K562 (cell line): ENCODE measurements around the gene TNFAIP8L1. TPM values are rescaled to one million over a fixed set of nuclear protein-coding genes. Genes with fewer than 3 reads are reported as not detected.

ENCODE experiments used
- ATAC-seq: fragments of 200-7000 bp; cut with Tn5 transposase; 3 replicates; pipeline ENCODE4 v1.9.1; 2020; ENCODE audit warnings: moderate library complexity
- BruUV-seq: library from RNA; stranded (reverse); fragments of 400-500 nt; replicated peaks from 2 replicates; lab custom pipeline; 2021; lab: Mats Ljungman, UMichigan
- CTCF ChIA-PET: fragments of 300-600 bp; formaldehyde crosslinking; extraction: SDS; loops from one replicate; lab custom pipeline; 2021; ENCODE audit warnings: low intra/inter-chr PET ratio; lab: Yijun Ruan, JAX
- POLR2A ChIA-PET: fragments of 300-600, 350-650 bp; sonication (Branson Sonifier 250); formaldehyde crosslinking; extraction: SDS; loops from one replicate; lab custom pipeline; 2021; ENCODE audit warnings: antibody characterized with exemption, inconsistent platforms; lab: Yijun Ruan, JAX
- DNase-seq, 4 experiments: peaks; one replicate each; pipeline versions ENCODE4 v3.0.0 to v3.0.0-alpha.2; 2011 to 2018; ENCODE audit warnings: low spot score in 3 of 4, mixed read lengths in 3 of 4; ENCODE audit errors: extremely low read depth in 1 of 4
- FAIRE-seq: peaks from 2 replicates; lab custom pipeline; 2011; peaks lifted over from hg19 to GRCh38; lab: Jason Lieb, UNC
- H2AFZ ChIP-seq: 2 replicates; pipeline ENCODE4 v1.6.0; 2011; ENCODE audit warnings: low read depth, low read length, control low read depth, inconsistent platforms
- H3K27ac ChIP-seq: fragments of 200-600 bp; 3 replicates; pipeline ENCODE4 v1.8.0; 2011; ENCODE audit warnings: low read depth, mild to moderate bottlenecking, control low read depth, inconsistent platforms, low read length, moderate library complexity, mixed read lengths; ENCODE audit errors: extremely low read depth
- H3K27me3 ChIP-seq, 2 experiments: fragments of 300-600 bp in 1 of 2; 2 replicates in 1 of 2; 3 replicates in 1 of 2; pipeline versions ENCODE4 v1.6.0 to v1.8.0; 2011; ENCODE audit warnings: inconsistent platforms in 2 of 2, low read length in 2 of 2, mild to moderate bottlenecking in 1 of 2, mixed read lengths in 1 of 2, moderate library complexity in 1 of 2; ENCODE audit not compliant: control insufficient read depth in 2 of 2, insufficient read depth in 2 of 2
- H3K36me3 ChIP-seq: fragments of 300-600 bp; 3 replicates; pipeline ENCODE4 v1.8.0; 2011; ENCODE audit warnings: mild to moderate bottlenecking, low read length, inconsistent platforms; ENCODE audit not compliant: control insufficient read depth, insufficient read depth
- H3K4me1 ChIP-seq, 2 experiments: fragments of 200-600 bp in 1 of 2; replicated peaks in 1 of 2; 2 replicates in 1 of 2; 3 replicates in 1 of 2; pipeline versions ENCODE4 v1.5.1 to v1.8.0; 2011; ENCODE audit warnings: inconsistent platforms in 2 of 2, low read length in 2 of 2, mild to moderate bottlenecking in 1 of 2, mixed read lengths in 1 of 2, moderate library complexity in 1 of 2; ENCODE audit not compliant: control insufficient read depth in 2 of 2, insufficient read depth in 2 of 2
- H3K4me2 ChIP-seq: 2 replicates; pipeline ENCODE4 v1.6.1; 2011; ENCODE audit warnings: low read length, control low read depth, inconsistent platforms, mixed read lengths; ENCODE audit not compliant: insufficient read depth
- H3K4me3 ChIP-seq: fragments of 200-600 bp; sonication (generic), shearing (Covaris generic); 2 replicates; pipeline ENCODE4 v1.5.1; 2016; ENCODE audit warnings: control low read depth, inconsistent platforms
- H3K79me2 ChIP-seq: fragments of 200-600 bp; 3 replicates; pipeline ENCODE4 v1.8.0; 2011; ENCODE audit warnings: low read length, inconsistent platforms; ENCODE audit not compliant: control insufficient read depth, insufficient read depth
- H3K9ac ChIP-seq, 2 experiments: 2 replicates each; pipeline versions ENCODE4 v1.6.0 to v1.6.1; 2011; ENCODE audit warnings: low read depth in 2 of 2, low read length in 2 of 2, control low read depth in 1 of 2, inconsistent platforms in 1 of 2, mild to moderate bottlenecking in 1 of 2, mixed read lengths in 1 of 2; ENCODE audit not compliant: insufficient read depth in 1 of 2
- H3K9me1 ChIP-seq: one replicate; pipeline ENCODE4 v1.6.0; 2011; ENCODE audit warnings: inconsistent platforms, mild to moderate bottlenecking, low read length, moderate library complexity; ENCODE audit not compliant: control insufficient read depth, insufficient read depth
- H3K9me3 ChIP-seq: replicated peaks from 2 replicates; pipeline ENCODE4 v1.5.1; 2011; ENCODE audit warnings: low read depth, low read length, inconsistent platforms; ENCODE audit not compliant: control insufficient read depth, insufficient read depth
- H4K20me1 ChIP-seq: replicated peaks from 2 replicates; pipeline ENCODE4 v1.6.1; 2011; ENCODE audit warnings: low read length, inconsistent platforms, mixed read lengths; ENCODE audit not compliant: control insufficient read depth, insufficient read depth
- BRCA1 ChIP-seq, 2 experiments: fragments of 450-650 bp in 1 of 2; sonication (generic) in 1 of 2; formaldehyde crosslinking in 1 of 2; IDR thresholded peaks; 2 replicates each; pipeline versions ENCODE4 v1.5.0 to v1.6.1; 2017 to 2020; ENCODE audit warnings: mild to moderate bottlenecking in 1 of 2, missing genetic modification reagents in 1 of 2
- CBX5 ChIP-seq: IDR thresholded peaks from 2 replicates; pipeline ENCODE4 v1.6.1; 2014; ENCODE audit warnings: low read depth, borderline replicate concordance
- DMBX1 ChIP-seq: fragments of 250-450 bp; sonication (Bioruptor Pico); IDR thresholded peaks from 2 replicates; pipeline ENCODE4 v1.8.0; 2022; ENCODE audit warnings: inconsistent platforms, mild to moderate bottlenecking, moderate library complexity, borderline replicate concordance
- ETV1 ChIP-seq: fragments of 450-650 bp; conservative IDR thresholded peaks from 2 replicates; pipeline ENCODE4 v1.6.1; 2016; ENCODE audit warnings: missing genetic modification characterization, control low read depth, low read depth, missing compliant biosample characterization
- HEY1 ChIP-seq: fragments of 250-450 bp; sonication (Bioruptor Pico); IDR thresholded peaks from 2 replicates; pipeline ENCODE4 v1.5.0; 2020; ENCODE audit warnings: mild to moderate bottlenecking, moderate library complexity, borderline replicate concordance
- KDM2B ChIP-seq: fragments of 250-450 bp; sonication (Bioruptor Pico); IDR thresholded peaks from 2 replicates; pipeline ENCODE4 v1.8.0; 2021; ENCODE audit warnings: mild to moderate bottlenecking, moderate library complexity
- MEIS2 ChIP-seq: fragments of 450-650 bp; IDR thresholded peaks from 2 replicates; pipeline ENCODE4 v1.6.1; 2014; ENCODE audit warnings: mild to moderate bottlenecking; ENCODE audit not compliant: partially characterized antibody
- MYC ChIP-seq, 2 experiments: fragments of 250-450 bp in 1 of 2; sonication (Bioruptor Pico) in 1 of 2; IDR thresholded peaks; 2 replicates each; pipeline versions ENCODE4 v1.5.1 to v1.6.1; 2012 to 2021; ENCODE audit warnings: low read depth in 2 of 2, borderline replicate concordance in 1 of 2, improper control_type of control experiment in 1 of 2, low read length in 1 of 2, mild to moderate bottlenecking in 1 of 2, moderate library complexity in 1 of 2
- PRPF4 ChIP-seq: fragments of 200-400 bp; formaldehyde crosslinking; IDR thresholded peaks from one replicate; pipeline ENCODE4 v1.6.1; 2017; ENCODE audit warnings: low read length, low read depth, mild to moderate bottlenecking; ENCODE audit not compliant: insufficient read depth, poor library complexity, severe bottlenecking
- PTBP1 ChIP-seq: fragments of 200-400 bp; formaldehyde crosslinking; IDR thresholded peaks from 2 replicates; pipeline ENCODE4 v1.6.1; 2017; ENCODE audit warnings: low read depth, low read length
- RBM22 ChIP-seq: fragments of 200-400 bp; formaldehyde crosslinking; IDR thresholded peaks from 2 replicates; pipeline ENCODE4 v1.6.1; 2018; ENCODE audit warnings: low read length, low read depth; ENCODE audit not compliant: poor library complexity, severe bottlenecking
- RBM25 ChIP-seq: fragments of 200-400 bp; formaldehyde crosslinking; IDR thresholded peaks from 2 replicates; pipeline ENCODE4 v1.6.1; 2018; ENCODE audit warnings: low read length, low read depth, moderate library complexity; ENCODE audit not compliant: severe bottlenecking
- SMARCE1 ChIP-seq: fragments of 450-650 bp; IDR thresholded peaks from 2 replicates; pipeline ENCODE4 v1.7.1; 2016; ENCODE audit warnings: mild to moderate bottlenecking
- TAF1 ChIP-seq: IDR thresholded peaks from 2 replicates; pipeline ENCODE4 v1.6.1; 2011; ENCODE audit warnings: mild to moderate bottlenecking, low read length, moderate library complexity; ENCODE audit not compliant: insufficient read depth, control insufficient read depth, severe bottlenecking; ENCODE audit errors: extremely low read depth
- ZNF121 ChIP-seq: sonication (generic); formaldehyde crosslinking; conservative IDR thresholded peaks from 2 replicates; pipeline ENCODE4 v1.8.0; 2022; ENCODE audit warnings: missing genetic modification reagents
- whole genome bisulfite sequencing: fragments of 100-300 bp; shearing (Covaris generic); methylation state at CpG from one replicate; pipeline ENCODE4 v1.1.6; 2016; ENCODE audit warnings: low coverage, mixed read lengths; ENCODE audit not compliant: insufficient coverage; ENCODE audit errors: missing lambda C conversion rate; 5-methylcytosine and 5-hydroxymethylcytosine counted together
- in situ Hi-C: fragments of 300-500 bp; cut with MboI; formaldehyde crosslinking; loops from 4 replicates; pipeline ENCODE4 v1.15.0; 2018; ENCODE audit warnings: inconsistent platforms, mixed read lengths
- intact Hi-C: fragments of 100-400 bp; cut with micrococcal nuclease; formaldehyde crosslinking; loops from 2 replicates; pipeline ENCODE4 v1.14.2; 2022
- polyA plus RNA-seq, 8 experiments: library from polyadenylated mRNA; depleted of rRNA in 4 of 8; stranded (reverse) in 5 of 8; unstranded in 3 of 8; fragments of >200 nt; fragmentation: Nextera tagmentation in 2 of 8; fragmentation: Illumina TruSeq in 1 of 8; extraction: Ambion mirVana in 2 of 8; extraction: Trizol in 1 of 8; gene quantifications; 2 replicates each; pipeline versions ENCODE4 v1.2.1 to v1.2.3, GENCODE V29; 2011 to 2014; ENCODE audit warnings: inconsistent platforms in 1 of 8, missing spikeins in 1 of 8
- total RNA-seq, 7 experiments: library from RNA; depleted of rRNA in 6 of 7; stranded (reverse); fragments of >200 nt in 6 of 7; fragmentation: Illumina TruSeq in 2 of 7; extraction: Trizol in 2 of 7; gene quantifications; 2 replicates each; pipeline versions ENCODE4 v1.2.1 to v1.2.3, GENCODE V29; 2011 to 2021; ENCODE audit warnings: low replicate concordance in 1 of 7
- TF ChIP-seq, protein P1 (sequence below): fragments of 450-650 bp; formaldehyde crosslinking; IDR thresholded peaks from 2 replicates; pipeline ENCODE4 v1.4.0; 2022; ENCODE audit warnings: mild to moderate bottlenecking, moderate library complexity

TNFAIP8L1 gene
- total and polyA plus RNA-seq, 9 of the 15 experiments (the other 6 are each of a cell fraction or from before 2014, with no cell fraction given): 0.69 to 9.3 (median 4.9) TPM

- intact Hi-C loops: no loop called here
- in situ Hi-C loops: no loop called here
- Histone ChIP-seq H3K9me3 (no peaks in the 10 kb centered on the region), H3K9me1 (no peaks in the 10 kb centered on the region), H3K79me2 (no peaks in the 10 kb centered on the region), H3K27me3 (no peaks in the 10 kb centered on the region; a peak in 1 of 5 replicates), H4K20me1 (no peaks in the 10 kb centered on the region), H3K4me1 (peaks cover 9 to 19% of the 10 kb centered on the region in 2 experiments; a peak in 4 of 5 replicates), H3K9ac (no peak overlapping the region), H3K27ac (no peak overlapping the region), H2AFZ (no peak overlapping the region), H3K36me3 (no peaks in the 10 kb centered on the region), H3K4me3 (no peak overlapping the region), H3K4me2 (no peak overlapping the region)
- DNase-seq (no peak), FAIRE-seq (no peak), ATAC-seq (no peak)
- POLR2A ChIA-PET: interaction anchor here (1.0 kb wide), 1 partner anchor 15 kb away, joined by 3 read pairs; no protein-coding TSS in a partner anchor
- TF ChIP-seq RBM25 (peak; percentile 11), DMBX1 (no peak), ZNF121 (CRISPR knock-in tag) (peak; percentile 87), MEIS2 (peak; percentile 17)
- CTCF ChIA-PET: no interaction called here
- 6% methylated on average over 10 of the region's 10 CpGs for WGBS
- BruUV-seq: no TSS peak
These were observed 39.2 kb upstream of the TNFAIP8L1 start for GRCh38 chr19:4600082-4600481.

DNA sequence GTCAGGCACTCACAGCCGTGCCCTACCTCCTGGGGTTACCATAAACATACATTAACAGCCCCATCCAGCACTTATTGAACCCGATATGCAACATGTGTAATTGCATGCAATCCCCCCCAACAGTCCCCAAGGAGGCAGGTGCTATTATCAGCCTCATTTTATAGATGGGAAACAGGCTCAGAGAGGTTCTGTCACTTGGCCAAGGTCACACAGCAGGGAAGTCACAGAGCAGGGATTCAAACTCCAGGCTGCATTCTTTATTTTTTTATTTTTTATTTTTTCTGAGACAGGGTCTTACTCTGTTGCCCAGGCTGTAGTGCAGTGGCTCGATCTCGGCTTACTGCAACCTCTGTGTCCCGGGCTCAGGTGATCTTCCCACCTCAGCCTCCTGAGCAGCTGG lies 38.4 kb upstream of the TNFAIP8L1 start:
- no peak overlapping the region for H3K9ac ChIP-seq
- ATAC-seq (no peak), DNase-seq (no peak), FAIRE-seq (no peak)
- no TSS peak for BruUV-seq
- no peak overlapping the region for H2AFZ ChIP-seq
- no peaks in the 10 kb centered on the region; a peak in 1 of 5 replicates for H3K27me3 ChIP-seq
- ChIA-PET CTCF (no interaction called here), POLR2A (interaction anchor here (1.0 kb wide), 1 partner anchor 16 kb away, joined by 3 read pairs; no protein-coding TSS in a partner anchor)
- in situ Hi-C loops (no loop called here), intact Hi-C loops (no loop called here)
- no peaks in the 10 kb centered on the region for H4K20me1 ChIP-seq
- no peaks in the 10 kb centered on the region for H3K36me3 ChIP-seq
- H3K27ac ChIP-seq: no peak overlapping the region
- no peaks in the 10 kb centered on the region for H3K9me1 ChIP-seq
- WGBS: 5% methylated on average over 5 of the region's 5 CpGs
- no peak overlapping the region for H3K4me2 ChIP-seq
- no peaks in the 10 kb centered on the region for H3K79me2 ChIP-seq
- no peak overlapping the region for H3K4me3 ChIP-seq
- H3K9me3 ChIP-seq: no peaks in the 10 kb centered on the region
- peaks cover 9 to 19% of the 10 kb centered on the region in 2 experiments; a peak in 4 of 5 replicates for H3K4me1 ChIP-seq
- TF ChIP-seq CBX5 (no peak), ETV1 (tag) (no peak), RBM22 (no peak), TAF1 (no peak), PTBP1 (no peak), HEY1 (CRISPR knock-in tag) (no peak), MYC (IDR thresholded peaks at IDR 0.05; ENCODE audit: low read depth, low read length) (no peak), MYC (CRISPR knock-in tag; IDR thresholded peaks at IDR 0.05; ENCODE audit: borderline replicate concordance, low read depth) (no peak), KDM2B (no peak), PRPF4 (no peak), SMARCE1 (no peak), BRCA1 (IDR thresholded peaks at IDR 0.05) (no peak), BRCA1 (CRISPR knock-in tag; IDR thresholded peaks at IDR 0.05) (no peak)
- TF ChIP-seq, protein P1, sequence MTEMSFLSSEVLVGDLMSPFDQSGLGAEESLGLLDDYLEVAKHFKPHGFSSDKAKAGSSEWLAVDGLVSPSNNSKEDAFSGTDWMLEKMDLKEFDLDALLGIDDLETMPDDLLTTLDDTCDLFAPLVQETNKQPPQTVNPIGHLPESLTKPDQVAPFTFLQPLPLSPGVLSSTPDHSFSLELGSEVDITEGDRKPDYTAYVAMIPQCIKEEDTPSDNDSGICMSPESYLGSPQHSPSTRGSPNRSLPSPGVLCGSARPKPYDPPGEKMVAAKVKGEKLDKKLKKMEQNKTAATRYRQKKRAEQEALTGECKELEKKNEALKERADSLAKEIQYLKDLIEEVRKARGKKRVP (CRISPR knock-in tag): no peak
